RWPE2 (cell line): Measurements from ENCODE around the gene COPS7A.

ENCODE experiments used
- ATAC-seq: fragments of 200-7000 bp; cut with Tn5 transposase; 3 replicates; pipeline ENCODE4 v1.9.1; 2021; ENCODE audit warnings: low read depth
- DNase-seq: peaks from one replicate; pipeline ENCODE4 v3.0.0-alpha.2; 2020; ENCODE audit warnings: low spot score
- H3K27ac ChIP-seq: fragments of 450-650 bp; 2 replicates; pipeline ENCODE4 v1.5.1; 2017; ENCODE audit warnings: mild to moderate bottlenecking; ENCODE audit not compliant: poor library complexity, severe bottlenecking
- H3K27me3 ChIP-seq: fragments of 250-450 bp; sonication (Bioruptor Pico); 2 replicates; pipeline ENCODE4 v1.5.1; 2021; ENCODE audit warnings: mild to moderate bottlenecking, moderate library complexity; ENCODE audit not compliant: insufficient read depth, poor library complexity, severe bottlenecking
- H3K36me3 ChIP-seq: fragments of 250-450 bp; sonication (Bioruptor Pico); 2 replicates; pipeline ENCODE4 v1.5.1; 2020; ENCODE audit warnings: low read depth, mild to moderate bottlenecking, moderate library complexity
- H3K4me1 ChIP-seq: fragments of 250-450 bp; sonication (Bioruptor Pico); 2 replicates; pipeline ENCODE4 v1.5.1; 2021; ENCODE audit warnings: mild to moderate bottlenecking, moderate library complexity; ENCODE audit not compliant: insufficient read depth, poor library complexity, severe bottlenecking
- H3K4me3 ChIP-seq: fragments of 250-450 bp; sonication (Bioruptor Pico); 2 replicates; pipeline ENCODE4 v1.5.1; 2021; ENCODE audit warnings: mild to moderate bottlenecking, moderate library complexity; ENCODE audit not compliant: severe bottlenecking
- H3K9me3 ChIP-seq: fragments of 250-450 bp; sonication (Bioruptor Pico); 2 replicates; pipeline ENCODE4 v1.5.1; 2021; ENCODE audit warnings: mild to moderate bottlenecking, moderate library complexity; ENCODE audit not compliant: severe bottlenecking
- TF ChIP-seq, protein P1 (sequence below): fragments of 450-650 bp; IDR thresholded peaks from one replicate; pipeline ENCODE4 v1.5.1; 2017; ENCODE audit warnings: mild to moderate bottlenecking, moderate library complexity; ENCODE audit not compliant: poor library complexity, severe bottlenecking

The COPS7A gene

GRCh38 chr12:6694701-6695100 lies 29.1 kb upstream of the COPS7A start:
- no peaks in the 10 kb centered on the region for H3K36me3 ChIP-seq
- no peak overlapping the region for H3K4me3 ChIP-seq
- H3K27me3 ChIP-seq: peaks cover 4% of the 10 kb centered on the region
- TF ChIP-seq, protein P1, sequence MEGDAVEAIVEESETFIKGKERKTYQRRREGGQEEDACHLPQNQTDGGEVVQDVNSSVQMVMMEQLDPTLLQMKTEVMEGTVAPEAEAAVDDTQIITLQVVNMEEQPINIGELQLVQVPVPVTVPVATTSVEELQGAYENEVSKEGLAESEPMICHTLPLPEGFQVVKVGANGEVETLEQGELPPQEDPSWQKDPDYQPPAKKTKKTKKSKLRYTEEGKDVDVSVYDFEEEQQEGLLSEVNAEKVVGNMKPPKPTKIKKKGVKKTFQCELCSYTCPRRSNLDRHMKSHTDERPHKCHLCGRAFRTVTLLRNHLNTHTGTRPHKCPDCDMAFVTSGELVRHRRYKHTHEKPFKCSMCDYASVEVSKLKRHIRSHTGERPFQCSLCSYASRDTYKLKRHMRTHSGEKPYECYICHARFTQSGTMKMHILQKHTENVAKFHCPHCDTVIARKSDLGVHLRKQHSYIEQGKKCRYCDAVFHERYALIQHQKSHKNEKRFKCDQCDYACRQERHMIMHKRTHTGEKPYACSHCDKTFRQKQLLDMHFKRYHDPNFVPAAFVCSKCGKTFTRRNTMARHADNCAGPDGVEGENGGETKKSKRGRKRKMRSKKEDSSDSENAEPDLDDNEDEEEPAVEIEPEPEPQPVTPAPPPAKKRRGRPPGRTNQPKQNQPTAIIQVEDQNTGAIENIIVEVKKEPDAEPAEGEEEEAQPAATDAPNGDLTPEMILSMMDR: no peak
- no peak for ATAC-seq
- no peak overlapping the region for H3K27ac ChIP-seq
- no peak for DNase-seq
- H3K9me3 ChIP-seq: no peaks in the 10 kb centered on the region
- H3K4me1 ChIP-seq: peaks cover 6% of the 10 kb centered on the region

GRCh38 chr12:6695313-6696045 lies 28.4 kb upstream of the COPS7A start:
- H3K4me3 ChIP-seq: no peak overlapping the region
- DNase-seq: no peak
- no peaks in the 10 kb centered on the region for H3K9me3 ChIP-seq
- ATAC-seq: no peak
- H3K4me1 ChIP-seq: peaks cover 3% of the 10 kb centered on the region
- H3K27me3 ChIP-seq: peaks cover 9% of the 10 kb centered on the region
- TF ChIP-seq, protein P1: no peak
- H3K27ac ChIP-seq: no peak overlapping the region
- no peaks in the 10 kb centered on the region for H3K36me3 ChIP-seq

GRCh38 chr12:6696690-6697583 lies 26.9 kb upstream of the COPS7A start:
- ATAC-seq (no peak), DNase-seq (no peak)
- TF ChIP-seq, protein P1: no peak
- Histone ChIP-seq H3K27me3 (peaks cover 9% of the 10 kb centered on the region), H3K9me3 (no peaks in the 10 kb centered on the region), H3K27ac (no peak overlapping the region), H3K36me3 (no peaks in the 10 kb centered on the region), H3K4me3 (no peak overlapping the region), H3K4me1 (no peaks in the 10 kb centered on the region)

DNA sequence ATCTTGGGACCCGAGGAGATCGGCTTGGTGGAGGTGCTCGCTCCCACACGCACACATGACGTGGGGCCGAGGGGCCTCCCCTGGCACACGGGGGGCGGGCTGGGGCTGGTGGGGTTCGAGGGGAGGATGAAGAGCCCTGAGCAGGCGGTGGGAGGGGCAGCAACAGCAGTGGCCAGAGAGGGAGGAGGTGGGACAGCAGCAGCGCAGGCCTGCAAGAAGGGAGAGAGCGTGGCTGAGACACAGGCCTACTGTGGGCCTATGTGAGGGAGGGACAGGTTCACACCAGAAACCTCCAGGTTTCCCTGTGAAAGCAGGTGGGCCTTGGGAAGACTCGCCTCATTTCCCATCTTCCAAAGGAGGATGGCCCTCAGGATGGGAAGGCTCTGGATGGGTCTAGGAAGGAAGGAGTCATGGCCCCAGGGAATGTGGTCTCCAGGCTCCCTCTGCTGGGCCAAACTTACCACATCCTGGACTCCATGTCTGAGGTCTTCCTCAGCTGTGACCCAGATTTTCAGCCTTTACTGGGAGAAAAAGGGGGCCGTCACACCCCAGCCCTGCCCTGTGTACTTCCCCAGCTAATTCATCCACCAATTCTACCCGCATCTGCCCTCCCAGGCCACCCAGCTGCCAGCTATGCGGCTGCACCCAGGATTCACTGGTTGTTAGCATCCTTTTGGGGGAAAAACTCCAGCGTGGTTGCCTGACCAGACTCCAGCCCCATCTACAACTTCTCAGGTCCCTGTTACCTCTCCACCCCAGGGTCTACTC lies 26.1 kb upstream of the COPS7A start:
- ATAC-seq: peak; percentile 79
- peaks cover 9% of the 10 kb centered on the region for H3K27me3 ChIP-seq
- no peaks in the 10 kb centered on the region for H3K9me3 ChIP-seq
- no peak overlapping the region for H3K4me3 ChIP-seq
- TF ChIP-seq, protein P1: peak; percentile 52
- H3K36me3 ChIP-seq: no peaks in the 10 kb centered on the region
- no peaks in the 10 kb centered on the region for H3K4me1 ChIP-seq
- DNase-seq: no peak
- no peak overlapping the region for H3K27ac ChIP-seq
